ENCODE data around the gene BICC1. TPM values are rescaled to one million over a fixed set of nuclear protein-coding genes. Genes with fewer than 3 reads are reported as not detected.

The BICC1 gene
- total RNA-seq, 1 donor from 2014 or later = 6.4 TPM

- intact Hi-C loops (cut with DNase I) = no loop called here
- no peak for DNase-seq (ENCODE audit: low spot score)
These were observed 314.7 kb downstream of the BICC1 start for GRCh38 chr10:58827381-58827780.

- intact Hi-C loops (cut with DNase I) = no loop called here
- DNase-seq (ENCODE audit: low spot score) = no peak
These were observed 317.2 kb downstream of the BICC1 start for GRCh38 chr10:58829839-58830238.

GRCh38 chr10:58830697-58831096 lies 318.0 kb downstream of the BICC1 start:
- DNase-seq (ENCODE audit: low spot score) = no peak
- intact Hi-C loops (cut with DNase I) = no loop called here

GRCh38 chr10:58833771-58834561 lies 321.3 kb downstream of the BICC1 start:
- intact Hi-C loops (cut with DNase I) = no loop called here
- no peak for DNase-seq (ENCODE audit: low spot score)

DNA sequence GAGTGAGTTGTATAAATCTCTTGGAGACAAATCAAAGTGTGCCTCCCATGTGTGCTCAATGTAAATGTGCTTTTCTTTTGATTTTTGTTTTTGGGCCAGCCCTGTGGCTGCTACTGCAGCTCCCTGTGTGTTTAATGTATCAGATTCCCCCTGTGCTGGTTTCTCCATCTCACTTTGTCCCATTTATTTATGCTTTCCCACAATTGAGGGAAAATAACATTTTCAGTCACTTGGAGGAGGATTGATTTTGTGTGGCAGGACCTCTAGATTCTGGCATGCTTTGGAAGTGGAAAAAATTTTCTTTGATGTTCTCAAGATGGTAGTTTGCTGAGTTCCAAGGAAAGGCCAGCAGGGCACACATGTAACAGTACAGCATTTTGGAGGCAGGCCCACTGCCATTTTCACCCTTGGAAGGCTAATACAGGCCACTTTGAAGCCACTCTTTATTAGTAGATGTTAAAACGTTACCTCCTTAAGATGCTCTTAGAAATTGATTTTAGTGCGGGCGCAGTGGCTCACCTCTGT lies 323.6 kb downstream of the BICC1 start:
- intact Hi-C loops (cut with DNase I) = no loop called here
- DNase-seq (ENCODE audit: low spot score) = no peak

DNA sequence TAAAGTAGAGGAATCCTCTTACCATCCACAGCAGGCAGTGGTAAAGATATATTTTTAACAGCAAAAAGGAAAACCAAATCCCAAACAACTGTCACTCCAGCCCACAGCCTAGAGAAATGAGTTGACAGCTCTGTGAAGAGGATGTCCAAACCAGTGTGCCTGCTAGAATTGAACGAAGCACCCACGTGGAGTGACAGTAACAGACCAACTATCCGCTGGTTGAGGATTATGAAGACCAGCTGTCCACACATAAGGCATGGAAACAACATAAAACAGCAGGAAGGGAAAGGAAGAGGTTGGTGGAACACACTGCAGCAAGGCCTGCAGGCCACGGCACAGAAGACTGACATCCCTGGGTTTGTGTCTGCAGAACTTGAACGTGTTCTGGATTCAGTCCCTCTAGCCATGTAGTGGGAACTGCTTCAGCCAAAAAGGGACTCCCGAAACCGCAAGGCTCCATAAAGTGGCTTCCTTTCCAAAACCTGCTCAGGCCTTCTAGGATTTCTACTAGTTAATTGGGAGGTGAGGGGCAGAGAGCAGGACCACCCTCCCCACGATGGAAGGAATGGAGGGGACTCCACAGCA lies 324.4 kb downstream of the BICC1 start:
- intact Hi-C loops (cut with DNase I) = no loop called here
- no peak for DNase-seq (ENCODE audit: low spot score)

DNA sequence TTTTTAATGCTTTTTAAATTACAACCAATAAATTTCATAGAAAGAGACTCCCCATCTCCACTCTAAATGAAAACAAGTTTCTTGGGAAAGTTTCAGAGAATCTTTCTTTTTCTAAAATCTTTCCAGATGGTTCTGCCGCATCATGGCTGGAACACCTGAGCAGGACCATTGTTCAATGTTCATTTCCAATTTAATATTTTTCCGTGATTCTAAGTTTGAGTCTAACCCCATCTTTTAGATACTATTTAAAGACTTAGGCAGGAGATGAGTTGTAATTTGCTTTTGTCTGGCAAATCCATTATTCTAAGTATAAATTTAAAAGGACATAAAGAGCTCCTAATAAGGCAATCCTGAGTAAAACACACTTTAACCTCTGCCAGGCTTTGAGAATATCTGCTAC lies 325.2 kb downstream of the BICC1 start:
- intact Hi-C loops (cut with DNase I) = no loop called here
- DNase-seq (ENCODE audit: low spot score) = no peak

DNA sequence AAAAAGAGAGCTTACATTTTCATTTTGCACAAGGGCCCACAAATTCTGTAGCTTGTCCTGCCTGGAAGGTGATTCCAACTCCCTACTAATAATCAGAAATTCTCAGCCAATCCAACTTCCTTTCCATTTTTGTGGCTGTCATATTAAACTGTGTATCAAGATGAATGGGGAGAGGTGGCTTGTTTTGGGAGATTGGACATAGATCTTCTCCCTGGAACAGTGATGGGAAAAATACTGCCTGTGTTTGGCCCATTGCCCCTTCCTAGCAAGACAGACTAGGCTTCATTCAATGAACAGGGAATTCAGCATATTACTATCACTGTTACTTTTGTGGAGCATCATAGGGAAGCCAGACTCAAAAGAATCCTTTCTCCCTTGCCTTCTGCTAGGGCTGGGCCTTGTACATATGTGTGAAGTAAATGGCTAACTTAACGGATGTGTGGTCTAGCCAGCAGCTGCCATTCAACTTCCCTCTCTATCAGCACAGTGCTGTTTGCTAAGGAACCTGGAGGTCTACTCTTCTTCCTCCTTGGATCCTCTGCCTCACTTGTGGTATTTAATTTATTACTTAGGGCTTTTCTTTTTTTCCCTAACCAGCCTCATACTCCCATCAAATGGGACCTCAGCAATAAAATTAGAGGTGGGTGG lies 326.0 kb downstream of the BICC1 start:
- intact Hi-C loops (cut with DNase I) = no loop called here
- no peak for DNase-seq (ENCODE audit: low spot score)

DNA sequence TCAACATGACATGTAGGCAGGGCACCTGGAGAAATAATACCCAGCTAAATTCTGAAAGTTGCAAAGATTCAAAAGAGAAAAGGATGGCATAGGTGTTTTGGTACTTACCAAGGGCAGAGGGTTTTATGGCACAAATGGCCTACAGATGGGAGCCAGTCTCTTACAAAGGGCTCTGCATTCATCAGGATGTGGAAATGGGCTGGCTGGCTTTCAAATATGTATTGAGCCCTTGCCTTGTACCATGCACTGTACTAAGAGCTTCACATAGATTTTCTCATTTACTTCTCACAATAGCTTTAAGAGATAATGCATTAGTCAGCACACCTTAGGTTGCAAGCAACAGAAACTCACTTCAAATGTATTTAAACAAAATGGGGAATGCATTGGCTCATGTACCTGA lies 327.1 kb downstream of the BICC1 start:
- DNase-seq (ENCODE audit: low spot score) = no peak
- intact Hi-C loops (cut with DNase I) = no loop called here

DNA sequence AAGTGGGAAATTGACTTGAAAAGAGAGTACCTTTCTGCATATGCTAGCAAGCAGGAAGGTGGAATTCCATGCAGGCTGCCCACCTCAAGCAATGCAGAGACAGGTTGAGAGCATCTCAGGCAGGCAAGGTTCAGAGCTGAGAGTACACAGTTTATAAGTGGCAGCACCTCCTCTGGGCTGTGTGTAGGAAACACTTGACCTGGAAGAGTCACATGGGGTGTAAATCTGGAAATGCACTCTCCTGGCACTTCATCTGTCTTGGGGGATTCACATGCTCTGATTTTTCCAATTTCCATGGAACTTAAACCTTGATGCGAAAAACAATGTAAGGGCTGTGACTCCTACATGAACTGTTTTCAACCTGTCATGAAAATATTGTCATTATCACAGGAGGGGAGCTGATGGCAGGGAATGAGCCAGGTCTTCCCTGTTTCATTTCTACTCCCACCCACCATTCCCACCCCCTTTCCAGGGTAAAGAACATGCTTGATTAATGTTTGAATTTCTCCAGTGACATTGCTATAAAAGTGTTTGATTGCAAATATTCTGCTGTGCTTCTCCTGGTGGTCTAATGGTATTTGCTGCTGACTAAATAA lies 328.3 kb downstream of the BICC1 start:
- DNase-seq (ENCODE audit: low spot score) = no peak
- intact Hi-C loops (cut with DNase I) = no loop called here

- intact Hi-C loops (cut with DNase I) = no loop called here
- no peak for DNase-seq (ENCODE audit: low spot score)
These were observed 330.2 kb downstream of the BICC1 start for GRCh38 chr10:58842860-58843376.

DNA sequence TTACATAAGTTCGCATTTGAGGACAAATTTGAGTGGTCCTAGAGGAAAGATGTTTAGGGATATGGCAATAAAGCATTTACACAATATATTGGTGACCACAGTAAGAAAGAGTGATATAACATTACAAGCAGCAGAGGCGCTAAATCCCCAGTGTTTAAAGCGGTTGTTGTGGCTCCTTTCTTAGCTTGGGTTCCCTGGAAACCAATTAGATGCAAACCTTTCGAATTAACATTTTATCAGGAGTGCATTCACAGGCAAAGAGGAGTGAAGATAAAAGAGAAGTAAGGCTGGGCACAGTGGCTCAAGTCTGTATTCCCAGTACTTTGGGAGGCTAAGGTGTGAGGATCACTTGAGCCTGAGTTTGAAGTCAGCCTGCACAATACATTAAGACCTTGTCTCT lies 331.1 kb downstream of the BICC1 start:
- no peak for DNase-seq (ENCODE audit: low spot score)
- intact Hi-C loops (cut with DNase I) = no loop called here

DNA sequence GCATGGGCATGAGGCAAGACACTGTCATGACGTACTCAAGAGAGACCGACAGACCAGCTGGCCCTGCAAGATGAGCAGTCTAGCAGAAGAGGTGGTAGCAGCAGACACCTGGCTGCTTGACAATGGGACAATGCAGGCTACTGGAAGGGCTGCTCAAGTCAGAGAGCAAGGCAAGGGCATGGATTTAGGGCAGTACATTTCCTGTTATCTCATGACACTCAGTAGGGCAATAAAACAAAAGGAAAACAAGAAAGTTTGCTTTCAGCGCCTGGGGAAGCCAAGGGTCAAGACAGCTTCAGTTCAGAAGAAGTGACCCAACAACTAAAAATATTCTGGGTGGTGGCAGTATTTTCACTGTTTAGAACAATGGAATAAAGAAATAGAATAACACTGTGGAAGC lies 332.0 kb downstream of the BICC1 start:
- intact Hi-C loops (cut with DNase I) = no loop called here
- no peak for DNase-seq (ENCODE audit: low spot score)

GRCh38 chr10:58846856-58847255 lies 334.2 kb downstream of the BICC1 start:
- no peak for DNase-seq (ENCODE audit: low spot score)
- intact Hi-C loops (cut with DNase I) = no loop called here

- no peak for DNase-seq (ENCODE audit: low spot score)
- intact Hi-C loops (cut with DNase I) = no loop called here
These were observed 338.9 kb downstream of the BICC1 start for GRCh38 chr10:58851606-58852005.

- intact Hi-C loops (cut with DNase I) = no loop called here
- DNase-seq (ENCODE audit: low spot score) = no peak
These were observed 341.0 kb downstream of the BICC1 start for GRCh38 chr10:58853668-58854067.

- intact Hi-C loops (cut with DNase I) = no loop called here
These were observed 342.1 kb downstream of the BICC1 start for GRCh38 chr10:58854811-58855210.

DNA sequence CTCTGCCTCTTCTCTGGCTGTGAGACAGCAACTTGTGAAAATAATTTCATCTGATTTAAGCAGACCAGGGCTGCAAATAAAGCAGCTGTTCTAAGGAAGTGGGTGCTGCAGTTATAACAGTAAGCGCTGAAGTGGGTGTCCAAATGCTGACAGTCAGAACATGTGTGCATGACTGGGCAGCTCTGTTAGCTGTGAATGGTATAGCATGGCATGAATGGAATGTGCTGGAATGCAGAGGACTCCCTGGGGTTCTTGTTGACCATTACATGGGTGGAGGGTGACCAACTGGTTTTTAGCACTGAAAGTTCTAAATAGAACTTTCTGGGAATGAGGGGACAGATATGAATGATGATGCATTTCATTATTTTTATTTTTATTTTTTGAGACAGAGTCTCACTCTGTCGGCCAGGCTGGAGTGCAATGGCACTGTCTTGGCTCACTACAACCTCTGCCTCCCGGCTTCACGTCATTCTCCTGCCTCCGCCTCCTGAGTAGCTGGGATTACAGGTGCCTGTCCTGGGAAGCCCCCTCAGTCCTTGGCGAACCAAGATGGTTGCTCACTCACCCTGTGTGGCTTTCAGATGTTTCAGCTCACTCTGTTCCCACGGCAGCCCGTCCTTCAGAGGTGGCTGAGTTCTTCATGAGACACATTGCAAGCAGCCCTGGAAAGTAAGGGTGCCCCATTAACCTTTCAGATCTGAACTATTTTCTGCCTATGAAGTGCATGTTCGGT lies 344.0 kb downstream of the BICC1 start:
- intact Hi-C loops (cut with DNase I) = no loop called here

More at GRCh38 chr10:58854811-58855210, 342.1 kb downstream of the BICC1 start:
- no peak for DNase-seq (ENCODE audit: low spot score)

GRCh38 chr10:58857251-58857805 lies 344.7 kb downstream of the BICC1 start:
- intact Hi-C loops (cut with DNase I) = no loop called here

More for the DNA sequence above, 344.0 kb downstream of the BICC1 start:
- DNase-seq (ENCODE audit: low spot score) = no peak

More at GRCh38 chr10:58857251-58857805, 344.7 kb downstream of the BICC1 start:
- no peak for DNase-seq (ENCODE audit: low spot score)
